T-helper 1 cell treated with Interleukin-12 subunit alpha and Interleukin-12 subunit beta and Interleukin-4 antibody, amounts not matched to agents 30 ng/mL and 1 ng/mL, for 36 hours (primary cell): Measurements from ENCODE around the gene ADAMTSL1. TPM values are rescaled to one million over a fixed set of nuclear protein-coding genes. Genes with fewer than 3 reads are reported as not detected.

ENCODE experiments used
- intact Hi-C: fragments of 100-400 bp; cut with micrococcal nuclease; formaldehyde crosslinking; loops from one replicate; pipeline ENCODE4 v1.15.1; 2024
- total RNA-seq: library from RNA; stranded (reverse); gene quantifications from 2 replicates; pipeline ENCODE4 v1.2.3, GENCODE V29; 2022

Gene ADAMTSL1
- total RNA-seq, 1 donor from 2014 or later = not detected

- intact Hi-C loops = no loop called here
Observed at GRCh38 chr9:18694959-18695668, 221.2 kb downstream of the ADAMTSL1 start.

DNA sequence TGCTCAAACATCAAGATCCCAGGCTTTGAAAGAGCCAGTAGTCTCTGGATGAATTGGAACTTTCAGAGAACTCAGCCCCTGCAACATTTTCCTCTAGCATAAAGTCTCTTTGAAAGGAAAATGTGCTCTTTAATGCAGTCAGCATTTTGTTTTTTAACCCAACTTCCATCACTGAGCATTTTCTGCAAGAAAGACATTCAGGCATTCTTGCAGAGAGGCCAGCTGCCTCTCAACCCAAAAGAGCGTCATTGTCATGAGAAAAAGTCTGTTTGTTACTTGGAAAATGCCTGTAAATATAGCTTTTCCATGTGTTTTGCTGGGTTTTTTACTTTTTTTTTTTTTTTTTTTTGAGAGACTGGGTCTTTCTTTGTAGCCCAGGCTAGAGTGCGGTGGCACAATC is 225.0 kb downstream of the ADAMTSL1 start:
- intact Hi-C loops = no loop called here

GRCh38 chr9:18699764-18700163 is 225.8 kb downstream of the ADAMTSL1 start:
- intact Hi-C loops = no loop called here

- intact Hi-C loops = no loop called here
Observed at GRCh38 chr9:18700714-18701113, 226.8 kb downstream of the ADAMTSL1 start.

- intact Hi-C loops = no loop called here
Observed at GRCh38 chr9:18703151-18703900, 229.4 kb downstream of the ADAMTSL1 start.

GRCh38 chr9:18703901-18704379 is 230.0 kb downstream of the ADAMTSL1 start:
- intact Hi-C loops = no loop called here

DNA sequence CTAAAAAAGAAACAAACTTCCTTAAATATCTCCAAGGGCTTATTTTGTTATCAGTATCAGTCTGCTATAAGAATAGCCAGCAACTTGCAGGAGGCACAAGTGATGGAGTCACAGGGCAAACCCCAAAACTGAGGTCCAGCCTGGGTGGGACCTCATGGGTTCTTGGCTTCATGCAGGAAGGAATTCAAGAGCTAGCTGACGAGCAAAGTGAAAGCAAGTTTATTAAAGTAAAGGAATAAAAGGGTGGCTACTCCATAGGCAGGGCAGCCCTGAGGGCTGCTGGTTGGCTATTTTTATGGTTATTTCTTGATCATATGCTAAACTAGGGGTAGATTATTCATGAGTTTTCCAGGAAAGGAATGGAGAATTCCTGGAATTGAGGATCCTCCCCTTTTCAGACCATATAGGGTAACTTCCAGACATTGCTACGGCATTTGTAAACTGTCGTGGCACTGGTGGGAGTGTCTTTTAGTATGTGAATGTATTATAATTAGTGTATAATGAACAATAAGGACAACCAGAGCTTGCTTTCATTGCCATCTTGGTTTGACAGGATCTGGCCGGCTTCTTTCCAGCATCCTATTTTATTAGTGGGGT is 231.9 kb downstream of the ADAMTSL1 start:
- intact Hi-C loops = no loop called here

DNA sequence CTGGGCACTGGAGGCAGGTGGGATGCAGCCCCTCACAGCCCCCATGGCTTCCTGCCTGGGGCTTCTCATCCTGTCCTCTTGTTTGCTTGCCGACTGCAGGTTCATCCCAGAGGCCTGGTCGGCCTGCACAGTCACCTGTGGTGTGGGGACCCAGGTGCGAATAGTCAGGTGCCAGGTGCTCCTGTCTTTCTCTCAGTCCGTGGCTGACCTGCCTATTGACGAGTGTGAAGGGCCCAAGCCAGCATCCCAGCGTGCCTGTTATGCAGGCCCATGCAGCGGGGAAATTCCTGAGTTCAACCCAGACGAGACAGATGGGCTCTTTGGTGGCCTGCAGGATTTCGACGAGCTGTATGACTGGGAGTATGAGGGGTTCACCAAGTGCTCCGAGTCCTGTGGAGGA is 232.7 kb downstream of the ADAMTSL1 start:
- intact Hi-C loops = no loop called here

GRCh38 chr9:18707061-18707461 is 233.1 kb downstream of the ADAMTSL1 start:
- intact Hi-C loops = no loop called here

GRCh38 chr9:18707489-18708205 is 233.7 kb downstream of the ADAMTSL1 start:
- intact Hi-C loops = no loop called here

DNA sequence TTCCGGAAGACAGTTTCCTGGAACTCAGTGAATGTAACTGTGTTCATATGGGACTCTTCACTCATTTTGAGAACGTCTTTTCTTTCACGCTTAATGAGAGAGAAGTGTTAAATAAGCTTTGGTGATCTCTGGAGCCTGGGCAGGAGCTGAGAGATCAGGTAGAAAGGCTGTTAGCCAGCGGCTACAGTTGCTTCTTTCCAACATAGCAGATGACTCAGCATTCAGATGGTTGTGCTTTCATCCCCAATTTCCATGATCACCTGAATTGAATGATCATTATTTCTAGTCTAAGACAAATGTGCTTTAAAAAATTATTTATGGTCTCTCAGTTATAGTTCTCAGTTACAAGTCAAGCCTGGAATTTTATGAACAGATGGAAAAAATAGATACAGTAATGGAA is 234.5 kb downstream of the ADAMTSL1 start:
- intact Hi-C loops = no loop called here

DNA sequence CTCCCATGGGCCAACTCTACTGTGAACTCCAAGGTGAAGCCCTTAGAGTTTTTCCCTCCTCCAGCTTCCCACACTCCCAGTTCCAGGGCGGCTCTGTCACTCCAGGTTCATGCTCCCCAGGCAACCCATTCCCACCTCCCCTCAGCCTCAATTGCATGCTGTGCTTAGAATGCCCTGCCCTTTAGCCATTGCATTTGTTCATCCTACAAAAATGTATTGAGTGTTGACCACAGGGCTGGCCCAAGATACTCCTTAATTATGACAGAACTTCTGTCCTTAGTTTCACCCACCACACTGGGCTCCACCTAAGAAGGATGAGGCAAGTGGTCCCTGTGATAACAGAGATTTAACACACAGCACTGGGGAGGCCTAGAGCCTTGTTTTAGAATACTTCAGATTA is 236.1 kb downstream of the ADAMTSL1 start:
- intact Hi-C loops = no loop called here

DNA sequence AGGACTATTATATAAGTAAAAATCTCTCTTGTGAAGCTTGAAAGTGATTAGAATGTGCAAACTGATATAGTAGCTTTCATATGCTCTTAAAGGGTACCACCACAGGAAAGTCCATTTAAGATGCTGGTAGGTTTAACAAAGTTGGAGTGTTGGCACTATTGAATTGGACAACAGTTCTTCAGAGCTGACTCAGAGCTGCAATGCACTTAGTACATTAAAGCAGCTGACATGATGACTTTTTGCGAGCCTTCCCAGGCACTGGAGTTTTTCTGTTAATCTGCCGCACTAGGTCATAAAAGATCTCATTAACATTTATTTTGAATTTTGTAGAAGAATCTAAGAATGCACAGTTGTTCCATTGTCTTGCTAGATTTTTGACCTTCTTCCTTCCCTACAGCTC is 243.8 kb downstream of the ADAMTSL1 start:
- intact Hi-C loops = no loop called here

GRCh38 chr9:18718393-18718792 is 244.4 kb downstream of the ADAMTSL1 start:
- intact Hi-C loops = no loop called here

DNA sequence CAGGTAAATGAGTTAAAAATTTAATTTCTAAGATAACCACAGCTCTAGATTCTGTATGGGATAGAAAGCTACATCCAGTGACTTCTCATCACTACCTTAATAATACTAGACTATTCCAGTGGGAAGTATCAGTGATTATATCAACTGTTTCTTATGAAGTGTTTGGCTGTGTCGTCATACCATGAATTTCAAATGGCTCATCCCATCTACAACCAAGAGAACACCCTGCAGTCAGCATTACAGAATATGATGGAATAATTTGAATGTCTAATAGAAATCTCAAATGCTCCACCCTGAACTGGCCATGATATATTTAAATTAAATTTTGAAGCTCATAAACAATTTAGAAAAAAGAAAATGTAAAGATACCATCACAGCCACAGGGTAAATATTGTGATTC is 245.0 kb downstream of the ADAMTSL1 start:
- intact Hi-C loops = no loop called here

GRCh38 chr9:18720691-18721090 is 246.7 kb downstream of the ADAMTSL1 start:
- intact Hi-C loops = no loop called here

- intact Hi-C loops = no loop called here
Observed at GRCh38 chr9:18721267-18721994, 247.5 kb downstream of the ADAMTSL1 start.

DNA sequence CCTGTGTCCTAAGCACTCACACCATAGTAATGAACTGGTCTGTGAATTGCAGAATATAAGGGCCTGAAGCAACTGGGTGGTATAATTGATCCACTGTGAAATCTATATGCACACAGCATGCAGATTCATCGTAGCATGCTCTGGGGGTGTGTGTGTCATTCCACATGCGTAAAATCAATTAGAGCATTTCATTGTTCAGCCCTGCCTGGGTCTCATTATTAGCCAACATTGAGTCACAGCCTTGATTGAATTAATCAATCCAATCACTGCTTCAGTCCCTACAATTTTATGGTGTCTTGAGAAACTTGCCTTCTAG is 248.0 kb downstream of the ADAMTSL1 start:
- intact Hi-C loops = no loop called here

DNA sequence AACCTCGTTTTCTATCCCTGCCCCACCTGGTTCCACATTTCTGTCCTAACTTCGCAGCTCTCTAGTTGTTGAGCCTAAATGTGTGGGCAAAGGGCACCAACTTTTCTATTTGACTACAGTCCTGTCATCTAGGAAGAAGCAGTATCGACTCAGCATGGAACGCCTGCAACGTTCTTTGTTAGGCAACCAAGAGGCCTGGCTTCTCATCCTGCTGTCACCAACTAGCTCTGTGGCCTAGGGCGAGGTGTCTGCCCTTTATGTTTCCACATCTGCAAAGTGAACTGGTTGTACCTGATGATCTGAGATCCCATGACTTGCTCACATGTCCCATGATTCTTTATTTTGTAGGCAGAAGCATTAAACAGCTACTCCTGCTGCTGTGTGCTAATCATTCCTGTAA is 248.9 kb downstream of the ADAMTSL1 start:
- intact Hi-C loops = no loop called here

DNA sequence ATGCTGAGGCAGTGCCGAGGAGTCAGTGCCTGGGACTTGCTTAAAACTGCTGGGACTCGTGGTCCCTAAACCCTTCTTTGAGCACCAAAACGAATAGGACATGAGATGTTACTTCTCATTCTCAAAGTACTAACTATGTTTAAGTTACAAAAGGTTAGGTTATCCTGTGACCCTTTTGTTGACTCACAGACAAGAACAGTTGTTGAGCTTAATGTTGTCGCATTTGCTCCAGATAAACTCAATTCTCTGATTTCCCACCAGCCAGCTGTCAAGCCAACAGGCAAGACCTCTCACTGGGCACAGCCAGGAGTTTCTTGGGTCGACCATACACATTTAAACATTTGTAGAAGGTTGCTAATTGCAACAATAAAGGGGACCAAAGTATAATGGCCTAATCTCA is 249.4 kb downstream of the ADAMTSL1 start:
- intact Hi-C loops = no loop called here

GRCh38 chr9:18726546-18726945 is 252.6 kb downstream of the ADAMTSL1 start:
- intact Hi-C loops = no loop called here
